ENCODE data around the gene L3MBTL3. TPM values are rescaled to one million over a fixed set of nuclear protein-coding genes. Genes with fewer than 3 reads are reported as not detected.

Gene L3MBTL3
- total RNA-seq, 1 experiment from 2014 or later: 3.1 TPM

DNA sequence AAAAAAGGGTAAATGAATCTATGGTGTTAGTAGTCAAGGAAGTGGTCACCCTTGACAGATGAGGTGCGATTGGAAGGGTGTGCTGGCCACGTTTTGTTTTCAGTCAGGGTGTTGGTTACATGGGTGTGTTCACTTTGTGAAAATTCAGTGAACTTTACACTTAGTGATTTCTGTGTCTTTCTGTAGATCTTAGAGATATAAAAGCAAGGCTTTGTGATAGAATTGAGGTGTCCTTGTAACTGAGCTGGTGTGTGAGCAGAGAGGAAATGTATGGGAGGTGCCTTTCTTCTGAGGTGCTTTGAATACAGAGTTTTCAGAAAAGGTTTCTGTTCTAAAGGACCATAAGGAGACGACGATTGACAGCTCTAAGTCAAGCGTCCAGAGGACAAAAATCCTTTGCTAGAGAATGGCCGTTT is 113.9 kb downstream of the L3MBTL3 start:
- TF ChIP-seq, protein P1, sequence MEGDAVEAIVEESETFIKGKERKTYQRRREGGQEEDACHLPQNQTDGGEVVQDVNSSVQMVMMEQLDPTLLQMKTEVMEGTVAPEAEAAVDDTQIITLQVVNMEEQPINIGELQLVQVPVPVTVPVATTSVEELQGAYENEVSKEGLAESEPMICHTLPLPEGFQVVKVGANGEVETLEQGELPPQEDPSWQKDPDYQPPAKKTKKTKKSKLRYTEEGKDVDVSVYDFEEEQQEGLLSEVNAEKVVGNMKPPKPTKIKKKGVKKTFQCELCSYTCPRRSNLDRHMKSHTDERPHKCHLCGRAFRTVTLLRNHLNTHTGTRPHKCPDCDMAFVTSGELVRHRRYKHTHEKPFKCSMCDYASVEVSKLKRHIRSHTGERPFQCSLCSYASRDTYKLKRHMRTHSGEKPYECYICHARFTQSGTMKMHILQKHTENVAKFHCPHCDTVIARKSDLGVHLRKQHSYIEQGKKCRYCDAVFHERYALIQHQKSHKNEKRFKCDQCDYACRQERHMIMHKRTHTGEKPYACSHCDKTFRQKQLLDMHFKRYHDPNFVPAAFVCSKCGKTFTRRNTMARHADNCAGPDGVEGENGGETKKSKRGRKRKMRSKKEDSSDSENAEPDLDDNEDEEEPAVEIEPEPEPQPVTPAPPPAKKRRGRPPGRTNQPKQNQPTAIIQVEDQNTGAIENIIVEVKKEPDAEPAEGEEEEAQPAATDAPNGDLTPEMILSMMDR (conservative IDR thresholded peaks at IDR 0.05; ENCODE audit: low read depth, low read length): no peak
- H4K20me1 ChIP-seq (ENCODE audit: low read length): no peaks in the 10 kb centered on the region
- no peak overlapping the region for H3K4me2 ChIP-seq (ENCODE audit: low read length)
- no peaks in the 10 kb centered on the region for H3K79me2 ChIP-seq (ENCODE audit: low read length)
- H3K36me3 ChIP-seq (ENCODE audit: low read depth, low read length): no peaks in the 10 kb centered on the region
- no peaks in the 10 kb centered on the region for H3K4me1 ChIP-seq (ENCODE audit: insufficient read depth, low read length)
- H3F3A ChIP-seq (ENCODE audit: low read length, unreplicated experiment): no peaks in the 10 kb centered on the region
- H3K27me3 ChIP-seq (ENCODE audit: low read length): no peaks in the 10 kb centered on the region
- no peaks in the 10 kb centered on the region for H3K9me2 ChIP-seq (replicated peaks; ENCODE audit: low read length)
- DNase-seq (no peak), ATAC-seq (no peak)
- H3K9me3 ChIP-seq (ENCODE audit: low read length): no peaks in the 10 kb centered on the region
- H2AFZ ChIP-seq (ENCODE audit: low read length): no peak overlapping the region
- POLR2A ChIA-PET (ENCODE audit: unreplicated experiment): no interaction called here
- no peak overlapping the region for H3K9ac ChIP-seq (ENCODE audit: low read length)
- no peak overlapping the region for H3K4me3 ChIP-seq (ENCODE audit: low read length)
- intact Hi-C loops (cut with micrococcal nuclease): no loop called here
- BruUV-seq (replicated peaks): no TSS peak
- H3K27ac ChIP-seq (ENCODE audit: low read length): no peak overlapping the region
- CTCF ChIA-PET: no interaction called here

DNA sequence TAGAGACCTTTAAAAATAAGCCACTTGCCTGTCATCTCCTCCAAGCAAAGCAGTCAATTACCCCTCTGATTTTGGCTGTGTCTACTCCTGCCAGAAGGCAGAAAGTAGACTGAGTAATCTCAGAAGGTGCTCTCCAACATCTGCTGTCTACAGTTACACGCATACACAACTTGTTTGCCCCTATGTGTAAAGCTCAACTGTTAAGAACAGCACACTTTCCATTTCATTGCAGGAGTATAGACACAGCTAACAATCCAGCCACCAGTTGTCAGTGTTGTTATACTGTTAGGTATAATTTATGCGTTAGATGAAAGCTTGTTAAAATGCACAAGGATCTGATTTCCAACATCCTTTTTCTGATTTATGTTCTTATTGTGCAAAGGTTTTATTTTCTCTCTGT is 116.2 kb downstream of the L3MBTL3 start:
- no peaks in the 10 kb centered on the region for H3K36me3 ChIP-seq (ENCODE audit: low read depth, low read length)
- no peak overlapping the region for H2AFZ ChIP-seq (ENCODE audit: low read length)
- ChIA-PET CTCF (no interaction called here), POLR2A (ENCODE audit: unreplicated experiment) (no interaction called here)
- intact Hi-C loops (cut with micrococcal nuclease): no loop called here
- H4K20me1 ChIP-seq (ENCODE audit: low read length): no peaks in the 10 kb centered on the region
- no peak overlapping the region for H3K27ac ChIP-seq (ENCODE audit: low read length)
- ATAC-seq (no peak), DNase-seq (no peak)
- H3K9me3 ChIP-seq (ENCODE audit: low read length): no peaks in the 10 kb centered on the region
- no peak overlapping the region for H3K9ac ChIP-seq (ENCODE audit: low read length)
- H3K4me3 ChIP-seq (ENCODE audit: low read length): no peak overlapping the region
- no TSS peak for BruUV-seq (replicated peaks)
- no peaks in the 10 kb centered on the region for H3K79me2 ChIP-seq (ENCODE audit: low read length)
- no peak overlapping the region for H3K4me2 ChIP-seq (ENCODE audit: low read length)
- no peaks in the 10 kb centered on the region for H3F3A ChIP-seq (ENCODE audit: low read length, unreplicated experiment)
- H3K4me1 ChIP-seq (ENCODE audit: insufficient read depth, low read length): no peaks in the 10 kb centered on the region
- no peaks in the 10 kb centered on the region for H3K9me2 ChIP-seq (replicated peaks; ENCODE audit: low read length)
- TF ChIP-seq, protein P1 (conservative IDR thresholded peaks at IDR 0.05; ENCODE audit: low read depth, low read length): no peak
- TF ChIP-seq EZH2 (IDR thresholded peaks at IDR 0.05; ENCODE audit: low read length, unreplicated experiment): no peak
- TF ChIP-seq EZH2phosphoT487 (IDR thresholded peaks at IDR 0.05; ENCODE audit: borderline replicate concordance, low read length): no peak
- no peaks in the 10 kb centered on the region for H3K27me3 ChIP-seq (ENCODE audit: low read length)

DNA sequence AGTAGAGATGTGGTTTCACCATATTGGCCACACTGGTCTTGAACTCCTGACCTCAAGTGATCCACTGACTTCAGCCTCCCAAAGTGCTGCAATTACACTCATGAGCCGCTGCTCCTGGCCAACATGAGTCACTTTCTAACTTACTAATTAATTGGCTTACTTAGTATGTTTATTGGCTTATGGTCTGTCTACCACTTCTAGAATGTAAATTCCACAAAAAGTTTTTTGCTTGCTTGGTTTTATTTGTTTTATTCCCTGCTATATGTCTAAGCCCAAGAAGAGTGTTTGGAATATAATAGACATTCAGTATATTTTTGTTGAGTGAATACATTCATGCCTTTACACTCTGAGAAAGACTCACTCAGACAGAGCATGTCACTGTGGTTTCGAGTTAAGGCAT is 118.4 kb downstream of the L3MBTL3 start:
- BruUV-seq (replicated peaks): no TSS peak
- H4K20me1 ChIP-seq (ENCODE audit: low read length): no peaks in the 10 kb centered on the region
- H3K4me2 ChIP-seq (ENCODE audit: low read length): no peak overlapping the region
- no peak overlapping the region for H3K4me3 ChIP-seq (ENCODE audit: low read length)
- intact Hi-C loops (cut with micrococcal nuclease): no loop called here
- no peaks in the 10 kb centered on the region for H3K27me3 ChIP-seq (ENCODE audit: low read length)
- H3K79me2 ChIP-seq (ENCODE audit: low read length): no peaks in the 10 kb centered on the region
- no peaks in the 10 kb centered on the region for H3K9me3 ChIP-seq (ENCODE audit: low read length)
- H3K4me1 ChIP-seq (ENCODE audit: insufficient read depth, low read length): no peaks in the 10 kb centered on the region
- no peak for ATAC-seq
- POLR2A ChIA-PET (ENCODE audit: unreplicated experiment): no interaction called here
- no peak for DNase-seq
- no peak for TF ChIP-seq EZH2 (IDR thresholded peaks at IDR 0.05; ENCODE audit: low read length, unreplicated experiment)
- TF ChIP-seq, protein P1 (conservative IDR thresholded peaks at IDR 0.05; ENCODE audit: low read depth, low read length): no peak
- TF ChIP-seq EZH2phosphoT487 (IDR thresholded peaks at IDR 0.05; ENCODE audit: borderline replicate concordance, low read length): no peak
- H3K36me3 ChIP-seq (ENCODE audit: low read depth, low read length): no peaks in the 10 kb centered on the region
- H3F3A ChIP-seq (ENCODE audit: low read length, unreplicated experiment): no peaks in the 10 kb centered on the region
- H3K9me2 ChIP-seq (replicated peaks; ENCODE audit: low read length): no peaks in the 10 kb centered on the region
- CTCF ChIA-PET: no interaction called here
- H3K27ac ChIP-seq (ENCODE audit: low read length): no peak overlapping the region
- no peak overlapping the region for H3K9ac ChIP-seq (ENCODE audit: low read length)
- H2AFZ ChIP-seq (ENCODE audit: low read length): no peak overlapping the region
